K562 (cell line): ENCODE results near the gene RGS14. TPM values are rescaled to one million over a fixed set of nuclear protein-coding genes. Genes with fewer than 3 reads are reported as not detected.

Experiments used
- CBX1 ChIP-seq: sonication (generic); IDR thresholded peaks from 2 replicates; pipeline ENCODE4 v1.6.1; 2016; ENCODE audit warnings: antibody characterized with exemption, low read depth, mild to moderate bottlenecking
- CREM ChIP-seq: IDR thresholded peaks from 2 replicates; pipeline ENCODE4 v1.6.1; 2014; ENCODE audit warnings: antibody characterized with exemption, low read depth
- GTF2F1 ChIP-seq: IDR thresholded peaks from 2 replicates; pipeline ENCODE4 v1.6.1; 2011; ENCODE audit warnings: low read depth, low read length, improper control_type of control experiment
- HCFC1 ChIP-seq: IDR thresholded peaks from 2 replicates; pipeline ENCODE4 v1.6.1; 2012; ENCODE audit warnings: low read depth, low read length, improper control_type of control experiment
- JUN ChIP-seq, 2 experiments: sonication (generic) in 1 of 2; formaldehyde crosslinking in 1 of 2; IDR thresholded peaks; 2 replicates each; pipeline versions ENCODE4 v1.6.1 to v1.8.0; 2012 to 2022; ENCODE audit warnings: borderline replicate concordance in 2 of 2, mild to moderate bottlenecking in 2 of 2, improper control_type of control experiment in 1 of 2, low read depth in 1 of 2, low read length in 1 of 2, missing genetic modification reagents in 1 of 2
- KAT2B ChIP-seq: IDR thresholded peaks from one replicate; pipeline ENCODE4 v1.6.1; 2012; ENCODE audit warnings: low read depth, mild to moderate bottlenecking, control low read depth, inconsistent platforms, low read length, moderate library complexity
- MGA ChIP-seq: fragments of 450-650 bp; IDR thresholded peaks from 2 replicates; pipeline ENCODE4 v1.6.1; 2016; ENCODE audit warnings: mild to moderate bottlenecking, moderate library complexity
- PTRF ChIP-seq: fragments of 450-650 bp; IDR thresholded peaks from 2 replicates; pipeline ENCODE4 v1.6.1; 2016; ENCODE audit warnings: mild to moderate bottlenecking, missing genetic modification characterization, missing compliant biosample characterization
- SMARCA4 ChIP-seq: fragments of 450-650 bp; IDR thresholded peaks from 2 replicates; pipeline ENCODE4 v1.6.1; 2016
- SREBF1 ChIP-seq: fragments of 150-350 bp; IDR thresholded peaks from 2 replicates; pipeline ENCODE4 v1.6.1; 2014; ENCODE audit warnings: antibody characterized with exemption, low read depth, low read length, borderline replicate concordance
- VEZF1 ChIP-seq: fragments of 200-800 bp; sonication (Bioruptor generic); IDR thresholded peaks from 2 replicates; pipeline ENCODE4 v1.6.1; 2017; ENCODE audit warnings: missing genetic modification characterization, missing compliant biosample characterization
- ZNF263 ChIP-seq: sonication (generic); formaldehyde crosslinking; IDR thresholded peaks from 2 replicates; pipeline ENCODE4 v1.8.0; 2022; ENCODE audit warnings: mild to moderate bottlenecking, missing genetic modification reagents, borderline replicate concordance
- ZNF76 ChIP-seq: fragments of 250-450 bp; sonication (Bioruptor Pico); IDR thresholded peaks from 2 replicates; pipeline ENCODE4 v1.4.0; 2020; ENCODE audit warnings: mild to moderate bottlenecking, moderate library complexity, borderline replicate concordance
- polyA plus RNA-seq, 8 experiments: library from polyadenylated mRNA; depleted of rRNA in 4 of 8; stranded (reverse) in 5 of 8; unstranded in 3 of 8; fragments of >200 nt; fragmentation: Nextera tagmentation in 2 of 8; fragmentation: Illumina TruSeq in 1 of 8; extraction: Ambion mirVana in 2 of 8; extraction: Trizol in 1 of 8; gene quantifications; 2 replicates each; pipeline versions ENCODE4 v1.2.1 to v1.2.3, GENCODE V29; 2011 to 2014; ENCODE audit warnings: inconsistent platforms in 1 of 8, missing spikeins in 1 of 8
- total RNA-seq, 7 experiments: library from RNA; depleted of rRNA in 6 of 7; stranded (reverse); fragments of >200 nt in 6 of 7; fragmentation: Illumina TruSeq in 2 of 7; extraction: Trizol in 2 of 7; gene quantifications; 2 replicates each; pipeline versions ENCODE4 v1.2.1 to v1.2.3, GENCODE V29; 2011 to 2021; ENCODE audit warnings: low replicate concordance in 1 of 7

The RGS14 gene
- total and polyA plus RNA-seq, 9 of the 15 experiments (the other 6 are each of a cell fraction or from before 2014, with no cell fraction given), result 0.28 to 75.9 (median 34.5) TPM

GRCh38 chr5:177370488-177371119 lies 12.9 kb downstream of the RGS14 start (continued):
- TF ChIP-seq PTRF (tag) (no peak), GTF2F1 (no peak), VEZF1 (peak; percentile 84), ZNF76 (CRISPR knock-in tag) (no peak), ZNF263 (peak; percentile 45; the same call in 1 of the 2 replicates), JUN (IDR thresholded peaks at IDR 0.05; ENCODE audit: borderline replicate concordance, low read depth, low read length) (peak; percentile 56; the same call in 1 of the 2 replicates), JUN (CRISPR knock-in tag; IDR thresholded peaks at IDR 0.05; ENCODE audit: borderline replicate concordance) (no peak), SMARCA4 (no peak), KAT2B (peak; percentile 62), CBX1 (no peak), HCFC1 (peak; percentile 48), SREBF1 (no peak), MGA (peak; percentile 92), CREM (peak; percentile 68)
